K562 (cell line): Measurements from ENCODE around the gene CAPN3. TPM values are rescaled to one million over a fixed set of nuclear protein-coding genes. Genes with fewer than 3 reads are reported as not detected.

Source experiments
- ATAC-seq: fragments of 200-7000 bp; cut with Tn5 transposase; 3 replicates; pipeline ENCODE4 v1.9.1; 2020; ENCODE audit warnings: moderate library complexity
- BruUV-seq: library from RNA; stranded (reverse); fragments of 400-500 nt; replicated peaks from 2 replicates; lab custom pipeline; 2021; lab: Mats Ljungman, UMichigan
- CTCF ChIA-PET: fragments of 300-600 bp; formaldehyde crosslinking; extraction: SDS; loops from one replicate; lab custom pipeline; 2021; ENCODE audit warnings: low intra/inter-chr PET ratio; lab: Yijun Ruan, JAX
- POLR2A ChIA-PET: fragments of 300-600, 350-650 bp; sonication (Branson Sonifier 250); formaldehyde crosslinking; extraction: SDS; loops from one replicate; lab custom pipeline; 2021; ENCODE audit warnings: antibody characterized with exemption, inconsistent platforms; lab: Yijun Ruan, JAX
- DNase-seq, 4 experiments: peaks; one replicate each; pipeline versions ENCODE4 v3.0.0 to v3.0.0-alpha.2; 2011 to 2018; ENCODE audit warnings: low spot score in 3 of 4, mixed read lengths in 3 of 4; ENCODE audit errors: extremely low read depth in 1 of 4
- FAIRE-seq: peaks from 2 replicates; lab custom pipeline; 2011; peaks lifted over from hg19 to GRCh38; lab: Jason Lieb, UNC
- H2AFZ ChIP-seq: 2 replicates; pipeline ENCODE4 v1.6.0; 2011; ENCODE audit warnings: low read depth, low read length, control low read depth, inconsistent platforms
- H3K27ac ChIP-seq: fragments of 200-600 bp; 3 replicates; pipeline ENCODE4 v1.8.0; 2011; ENCODE audit warnings: low read depth, mild to moderate bottlenecking, control low read depth, inconsistent platforms, low read length, moderate library complexity, mixed read lengths; ENCODE audit errors: extremely low read depth
- H3K27me3 ChIP-seq, 2 experiments: fragments of 300-600 bp in 1 of 2; 2 replicates in 1 of 2; 3 replicates in 1 of 2; pipeline versions ENCODE4 v1.6.0 to v1.8.0; 2011; ENCODE audit warnings: inconsistent platforms in 2 of 2, low read length in 2 of 2, mild to moderate bottlenecking in 1 of 2, mixed read lengths in 1 of 2, moderate library complexity in 1 of 2; ENCODE audit not compliant: control insufficient read depth in 2 of 2, insufficient read depth in 2 of 2
- H3K36me3 ChIP-seq: fragments of 300-600 bp; 3 replicates; pipeline ENCODE4 v1.8.0; 2011; ENCODE audit warnings: mild to moderate bottlenecking, low read length, inconsistent platforms; ENCODE audit not compliant: control insufficient read depth, insufficient read depth
- H3K4me1 ChIP-seq, 2 experiments: fragments of 200-600 bp in 1 of 2; replicated peaks in 1 of 2; 2 replicates in 1 of 2; 3 replicates in 1 of 2; pipeline versions ENCODE4 v1.5.1 to v1.8.0; 2011; ENCODE audit warnings: inconsistent platforms in 2 of 2, low read length in 2 of 2, mild to moderate bottlenecking in 1 of 2, mixed read lengths in 1 of 2, moderate library complexity in 1 of 2; ENCODE audit not compliant: control insufficient read depth in 2 of 2, insufficient read depth in 2 of 2
- H3K4me2 ChIP-seq: 2 replicates; pipeline ENCODE4 v1.6.1; 2011; ENCODE audit warnings: low read length, control low read depth, inconsistent platforms, mixed read lengths; ENCODE audit not compliant: insufficient read depth
- H3K4me3 ChIP-seq: fragments of 200-600 bp; sonication (generic), shearing (Covaris generic); 2 replicates; pipeline ENCODE4 v1.5.1; 2016; ENCODE audit warnings: control low read depth, inconsistent platforms
- H3K79me2 ChIP-seq: fragments of 200-600 bp; 3 replicates; pipeline ENCODE4 v1.8.0; 2011; ENCODE audit warnings: low read length, inconsistent platforms; ENCODE audit not compliant: control insufficient read depth, insufficient read depth
- H3K9ac ChIP-seq, 2 experiments: 2 replicates each; pipeline versions ENCODE4 v1.6.0 to v1.6.1; 2011; ENCODE audit warnings: low read depth in 2 of 2, low read length in 2 of 2, control low read depth in 1 of 2, inconsistent platforms in 1 of 2, mild to moderate bottlenecking in 1 of 2, mixed read lengths in 1 of 2; ENCODE audit not compliant: insufficient read depth in 1 of 2
- H3K9me1 ChIP-seq: one replicate; pipeline ENCODE4 v1.6.0; 2011; ENCODE audit warnings: inconsistent platforms, mild to moderate bottlenecking, low read length, moderate library complexity; ENCODE audit not compliant: control insufficient read depth, insufficient read depth
- H3K9me3 ChIP-seq: replicated peaks from 2 replicates; pipeline ENCODE4 v1.5.1; 2011; ENCODE audit warnings: low read depth, low read length, inconsistent platforms; ENCODE audit not compliant: control insufficient read depth, insufficient read depth
- H4K20me1 ChIP-seq: replicated peaks from 2 replicates; pipeline ENCODE4 v1.6.1; 2011; ENCODE audit warnings: low read length, inconsistent platforms, mixed read lengths; ENCODE audit not compliant: control insufficient read depth, insufficient read depth
- AFF4 ChIP-seq: sonication (generic); formaldehyde crosslinking; IDR thresholded peaks from 2 replicates; pipeline ENCODE4 v1.8.0; 2023; ENCODE audit warnings: mild to moderate bottlenecking, missing genetic modification reagents
- CGGBP1 ChIP-seq: fragments of 250-450 bp; sonication (Bioruptor Pico); IDR thresholded peaks from 2 replicates; pipeline ENCODE4 v1.9.0; 2021; ENCODE audit warnings: mild to moderate bottlenecking
- CHD2 ChIP-seq: IDR thresholded peaks from 2 replicates; pipeline ENCODE4 v1.6.1; 2011; ENCODE audit warnings: low read depth, low read length
- CREB3L1 ChIP-seq: fragments of 450-650 bp; IDR thresholded peaks from 2 replicates; pipeline ENCODE4 v1.6.1; 2014; ENCODE audit warnings: low read depth, mild to moderate bottlenecking, moderate library complexity, borderline replicate concordance
- EHMT2 ChIP-seq: fragments of 450-650 bp; IDR thresholded peaks from 2 replicates; pipeline ENCODE4 v1.6.1; 2018; ENCODE audit warnings: antibody characterized with exemption
- HDAC3 ChIP-seq: fragments of 450-650 bp; IDR thresholded peaks from 2 replicates; pipeline ENCODE4 v1.6.1; 2018; ENCODE audit warnings: borderline replicate concordance, mild to moderate bottlenecking, moderate library complexity; ENCODE audit not compliant: partially characterized antibody
- HIVEP1 ChIP-seq: fragments of 250-450 bp; sonication (Bioruptor Pico); IDR thresholded peaks from 2 replicates; pipeline ENCODE4 v1.4.0; 2020; ENCODE audit warnings: mild to moderate bottlenecking
- LCOR ChIP-seq: sonication (generic); formaldehyde crosslinking; IDR thresholded peaks from 2 replicates; pipeline ENCODE4 v1.8.0; 2022; ENCODE audit warnings: mild to moderate bottlenecking, missing genetic modification reagents
- NFRKB ChIP-seq: fragments of 450-650 bp; IDR thresholded peaks from 2 replicates; pipeline ENCODE4 v1.6.1; 2016; ENCODE audit warnings: low read depth
- POU5F1 ChIP-seq: fragments of 150-350 bp; IDR thresholded peaks from 2 replicates; pipeline ENCODE4 v1.6.1; 2014; ENCODE audit warnings: borderline replicate concordance, low read length, low read depth, mild to moderate bottlenecking; ENCODE audit not compliant: partially characterized antibody
- PTRF ChIP-seq: fragments of 450-650 bp; IDR thresholded peaks from 2 replicates; pipeline ENCODE4 v1.6.1; 2016; ENCODE audit warnings: mild to moderate bottlenecking, missing genetic modification characterization, missing compliant biosample characterization
- SMAD3 ChIP-seq: fragments of 450-650 bp; formaldehyde crosslinking; conservative IDR thresholded peaks from 2 replicates; pipeline ENCODE4 v1.4.0; 2020; ENCODE audit warnings: mild to moderate bottlenecking
- SP1 ChIP-seq: sonication (generic); formaldehyde crosslinking; IDR thresholded peaks from 2 replicates; pipeline ENCODE4 v1.8.1; 2022; ENCODE audit warnings: mild to moderate bottlenecking, missing genetic modification reagents
- ZNF224 ChIP-seq: sonication (generic); formaldehyde crosslinking; IDR thresholded peaks from 2 replicates; pipeline ENCODE4 v1.8.0; 2022; ENCODE audit warnings: mild to moderate bottlenecking, missing genetic modification reagents
- ZNF384 ChIP-seq: IDR thresholded peaks from 2 replicates; pipeline ENCODE4 v1.6.1; 2012; ENCODE audit warnings: low read depth, low read length, improper control_type of control experiment
- ZNF589 ChIP-seq: fragments of 200-800 bp; sonication (Bioruptor generic); IDR thresholded peaks from 2 replicates; pipeline ENCODE4 v1.6.1; 2016; ENCODE audit warnings: low read depth, missing genetic modification characterization, missing compliant biosample characterization
- WGBS: fragments of 100-300 bp; shearing (Covaris generic); methylation state at CpG from one replicate; pipeline ENCODE4 v1.1.6; 2016; ENCODE audit warnings: low coverage, mixed read lengths; ENCODE audit not compliant: insufficient coverage; ENCODE audit errors: missing lambda C conversion rate; 5-methylcytosine and 5-hydroxymethylcytosine counted together
- in situ Hi-C: fragments of 300-500 bp; cut with MboI; formaldehyde crosslinking; loops from 4 replicates; pipeline ENCODE4 v1.15.0; 2018; ENCODE audit warnings: inconsistent platforms, mixed read lengths
- intact Hi-C: fragments of 100-400 bp; cut with micrococcal nuclease; formaldehyde crosslinking; loops from 2 replicates; pipeline ENCODE4 v1.14.2; 2022
- polyA plus RNA-seq, 8 experiments: library from polyadenylated mRNA; depleted of rRNA in 4 of 8; stranded (reverse) in 5 of 8; unstranded in 3 of 8; fragments of >200 nt; fragmentation: Nextera tagmentation in 2 of 8; fragmentation: Illumina TruSeq in 1 of 8; extraction: Ambion mirVana in 2 of 8; extraction: Trizol in 1 of 8; gene quantifications; 2 replicates each; pipeline versions ENCODE4 v1.2.1 to v1.2.3, GENCODE V29; 2011 to 2014; ENCODE audit warnings: inconsistent platforms in 1 of 8, missing spikeins in 1 of 8
- total RNA-seq, 7 experiments: library from RNA; depleted of rRNA in 6 of 7; stranded (reverse); fragments of >200 nt in 6 of 7; fragmentation: Illumina TruSeq in 2 of 7; extraction: Trizol in 2 of 7; gene quantifications; 2 replicates each; pipeline versions ENCODE4 v1.2.1 to v1.2.3, GENCODE V29; 2011 to 2021; ENCODE audit warnings: low replicate concordance in 1 of 7

Gene CAPN3
- total and polyA plus RNA-seq, 9 of the 15 experiments (the other 6 are each of a cell fraction or from before 2014, with no cell fraction given) = 0.03 to 0.34 (median 0.20) TPM; not detected in 2

GRCh38 chr15:42457445-42458442 is 98.4 kb downstream of the CAPN3 start:
- Histone ChIP-seq H3K36me3 (peaks cover 25% of the 10 kb centered on the region; the same call in 1 of the 3 replicates), H3K27me3 (no peaks in the 10 kb centered on the region), H3K9me1 (no peaks in the 10 kb centered on the region), H3K27ac (no peak overlapping the region), H3K9me3 (no peaks in the 10 kb centered on the region), H3K4me1 (no peaks in the 10 kb centered on the region), H3K9ac (no peak overlapping the region), H3K4me2 (no peak overlapping the region)
- CTCF ChIA-PET = no interaction called here
- DNase-seq = no peak
- in situ Hi-C loops = no loop called here
- TF ChIP-seq ZNF589 (CRISPR knock-in tag) (no peak), ZNF224 (CRISPR knock-in tag) (no peak), SP1 (CRISPR knock-in tag) (no peak), EHMT2 (no peak), CHD2 (no peak), CREB3L1 (no peak), CGGBP1 (CRISPR knock-in tag) (no peak), SMAD3 (CRISPR knock-in tag) (no peak), POU5F1 (no peak), HDAC3 (no peak), AFF4 (CRISPR knock-in tag) (no peak), ZNF384 (no peak), PTRF (tag) (no peak), NFRKB (no peak), LCOR (CRISPR knock-in tag) (no peak), HIVEP1 (CRISPR knock-in tag) (no peak)
- TF ChIP-seq, all 486 proteins: peak for 0
- no peak for FAIRE-seq
- H3K79me2 ChIP-seq = no peaks in the 10 kb centered on the region; the same call in 2 of the 3 replicates
- POLR2A ChIA-PET = interaction anchor here (1.1 kb wide), 1 partner anchor 14 kb away, joined by 4 read pairs; no protein-coding TSS in a partner anchor
- H2AFZ ChIP-seq = no peak overlapping the region
- ATAC-seq = no peak
- intact Hi-C loops = no loop called here
- WGBS = 94% methylated on average over 8 of the region's 8 CpGs
- no TSS peak for BruUV-seq
- no peak overlapping the region for H3K4me3 ChIP-seq
- H4K20me1 ChIP-seq = no peaks in the 10 kb centered on the region; the same call in 1 of the 2 replicates
